ENCODE results near the gene LENEP.

Gene LENEP

GRCh38 chr1:154955718-154956543 lies 37.5 kb upstream of the LENEP start, which contains the start of gene PBXIP1:
PBXIP1 (minus strand) TSS chr1:154956099; CDS start chr1:154953721, 2,378 bp downstream.
- Mint-ChIP-seq H3K4me3 (peak within 1 kb of the TSS; percentile 99), H3K36me3 (peaks cover 1% of the 10 kb centered on the region), H3K9me3 (no peaks in the 10 kb centered on the region), H3K27ac (peak within 1 kb of the TSS; percentile 99), H3K27me3 (no peaks in the 10 kb centered on the region), H3K4me1 (peaks cover 47% of the 10 kb centered on the region)
- ATAC-seq (ENCODE audit: low read depth) (peak; percentile 59), DNase-seq (ENCODE audit: low spot score in 2 of 2) (peak; percentile 80 to 91)

DNA sequence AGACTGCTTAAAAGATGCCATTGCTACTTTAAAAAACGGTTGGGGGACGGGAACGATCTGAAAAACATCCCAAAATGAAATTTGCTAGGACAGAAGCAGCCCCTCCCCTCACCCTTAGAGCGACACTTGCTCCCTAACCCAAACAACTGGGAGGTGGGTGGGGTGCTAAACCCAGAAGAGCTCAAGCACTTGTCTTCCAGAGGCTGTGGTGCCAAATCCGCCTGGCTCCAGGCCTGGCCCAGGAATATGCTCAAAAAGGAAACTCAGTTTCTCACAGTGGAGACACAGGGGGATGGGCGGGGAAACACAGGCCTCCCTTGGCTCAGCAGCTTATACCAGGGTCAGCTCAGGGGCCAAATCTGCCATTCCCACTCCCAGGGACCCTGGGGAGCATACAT lies 36.8 kb upstream of the LENEP start:
- Mint-ChIP-seq H3K4me1 (peaks cover 50% of the 10 kb centered on the region), H3K27me3 (no peaks in the 10 kb centered on the region), H3K9me3 (no peaks in the 10 kb centered on the region), H3K4me3 (peak overlapping the region; percentile 99), H3K27ac (peak overlapping the region; percentile 99), H3K36me3 (peaks cover 1% of the 10 kb centered on the region)
- DNase-seq (ENCODE audit: low spot score in 2 of 2), result no peak
- ATAC-seq (ENCODE audit: low read depth), result no peak

- Mint-ChIP-seq H3K9me3 (no peaks in the 10 kb centered on the region), H3K27me3 (no peaks in the 10 kb centered on the region), H3K27ac (no peak overlapping the region), H3K36me3 (peaks cover 1% of the 10 kb centered on the region), H3K4me1 (peaks cover 45% of the 10 kb centered on the region), H3K4me3 (no peak overlapping the region)
- no peak for DNase-seq (ENCODE audit: low spot score in 2 of 2)
- no peak for ATAC-seq (ENCODE audit: low read depth)
Observed at GRCh38 chr1:154957091-154957657, 36.2 kb upstream of the LENEP start.

DNA sequence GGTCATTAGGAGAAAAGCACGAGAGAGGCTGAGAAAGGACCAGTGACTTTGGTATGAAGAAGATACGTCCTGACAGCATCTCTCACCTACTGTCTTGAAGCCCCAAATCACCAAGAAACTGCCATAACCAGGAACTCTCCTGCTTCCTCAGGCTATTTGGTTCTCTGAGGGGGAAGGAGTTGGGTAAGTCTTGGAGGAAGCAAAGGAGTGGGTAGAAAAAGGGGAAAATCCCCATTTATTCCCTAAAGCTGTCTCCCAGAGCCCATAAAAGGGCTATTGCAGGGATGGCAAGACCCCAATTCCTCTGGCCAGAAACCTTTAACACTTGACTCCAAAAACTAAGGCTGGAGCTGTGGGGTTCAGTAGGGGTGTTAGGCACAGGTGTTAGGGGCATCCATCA lies 35.4 kb upstream of the LENEP start:
- no peak for DNase-seq (ENCODE audit: low spot score in 2 of 2)
- H3K4me3 Mint-ChIP-seq, result no peak overlapping the region
- no peak for ATAC-seq (ENCODE audit: low read depth)
- no peak overlapping the region for H3K27ac Mint-ChIP-seq
- peaks cover 1% of the 10 kb centered on the region for H3K36me3 Mint-ChIP-seq
- no peaks in the 10 kb centered on the region for H3K27me3 Mint-ChIP-seq
- H3K4me1 Mint-ChIP-seq, result peaks cover 36% of the 10 kb centered on the region
- no peaks in the 10 kb centered on the region for H3K9me3 Mint-ChIP-seq

DNA sequence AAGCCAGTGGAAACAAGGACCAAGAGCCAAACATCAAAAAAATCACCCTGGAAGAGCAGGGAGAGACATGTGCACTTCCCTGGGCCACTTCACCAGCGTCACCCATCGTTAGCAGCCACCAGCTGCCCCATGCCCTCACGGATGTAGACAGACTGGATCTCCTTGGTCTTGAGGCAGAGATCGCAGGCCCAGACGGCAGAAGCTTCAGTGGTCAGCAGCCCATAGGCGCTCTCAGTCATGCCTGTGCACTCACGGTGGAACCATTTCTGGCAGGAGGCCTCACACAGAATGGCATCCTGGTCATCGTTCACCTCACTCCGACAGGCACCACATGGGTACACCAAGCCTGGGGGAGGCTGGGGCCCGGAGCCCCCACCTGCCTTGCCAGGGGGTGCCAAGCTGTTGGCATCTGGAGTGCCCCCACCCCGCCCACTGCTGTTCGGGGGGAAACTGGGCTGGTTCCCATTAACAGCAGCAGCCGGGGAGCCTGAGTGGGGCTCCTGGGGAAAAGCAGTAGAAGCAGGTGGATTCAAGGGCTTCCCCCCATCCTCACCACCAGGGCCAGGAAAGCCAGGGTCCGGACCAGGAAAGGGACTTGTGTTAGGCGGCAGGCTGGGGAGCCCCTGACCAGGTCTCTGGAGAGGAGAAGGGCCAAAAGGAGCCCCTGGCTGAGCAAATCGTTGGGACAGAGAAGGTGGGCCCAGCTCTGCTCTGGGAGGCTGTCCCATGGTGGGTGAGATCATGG lies 34.5 kb upstream of the LENEP start:
- no peak overlapping the region for H3K27ac Mint-ChIP-seq
- ATAC-seq (ENCODE audit: low read depth) (no peak), DNase-seq (ENCODE audit: low spot score in 2 of 2) (no peak)
- no peaks in the 10 kb centered on the region for H3K27me3 Mint-ChIP-seq
- H3K36me3 Mint-ChIP-seq, result peaks cover 5% of the 10 kb centered on the region
- peak overlapping the region; percentile 44 for H3K4me3 Mint-ChIP-seq
- peaks cover 34% of the 10 kb centered on the region for H3K4me1 Mint-ChIP-seq
- H3K9me3 Mint-ChIP-seq, result no peaks in the 10 kb centered on the region

DNA sequence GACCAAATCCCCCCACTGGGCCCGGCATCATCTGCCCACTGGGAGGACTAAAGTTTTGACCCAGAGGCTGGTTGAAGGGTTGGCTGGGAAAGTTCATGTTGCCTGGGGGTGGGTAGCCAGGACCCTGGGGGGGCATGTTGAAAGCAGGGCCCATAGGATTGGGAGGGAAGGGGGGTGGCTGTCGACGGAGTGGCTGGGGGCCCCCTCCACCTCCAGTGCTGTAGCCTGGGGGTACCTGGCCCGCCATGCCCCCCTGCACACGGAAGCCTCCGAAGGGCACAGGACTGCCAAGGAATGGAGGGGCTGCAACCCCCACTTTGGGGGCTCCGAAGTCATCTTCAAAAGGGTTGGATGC lies 34.0 kb upstream of the LENEP start:
- DNase-seq (ENCODE audit: low spot score in 2 of 2), result no peak
- Mint-ChIP-seq H3K9me3 (no peaks in the 10 kb centered on the region), H3K27me3 (no peaks in the 10 kb centered on the region), H3K36me3 (peaks cover 7% of the 10 kb centered on the region), H3K27ac (no peak overlapping the region), H3K4me3 (peak overlapping the region; percentile 44), H3K4me1 (peaks cover 30% of the 10 kb centered on the region)
- no peak for ATAC-seq (ENCODE audit: low read depth)

DNA sequence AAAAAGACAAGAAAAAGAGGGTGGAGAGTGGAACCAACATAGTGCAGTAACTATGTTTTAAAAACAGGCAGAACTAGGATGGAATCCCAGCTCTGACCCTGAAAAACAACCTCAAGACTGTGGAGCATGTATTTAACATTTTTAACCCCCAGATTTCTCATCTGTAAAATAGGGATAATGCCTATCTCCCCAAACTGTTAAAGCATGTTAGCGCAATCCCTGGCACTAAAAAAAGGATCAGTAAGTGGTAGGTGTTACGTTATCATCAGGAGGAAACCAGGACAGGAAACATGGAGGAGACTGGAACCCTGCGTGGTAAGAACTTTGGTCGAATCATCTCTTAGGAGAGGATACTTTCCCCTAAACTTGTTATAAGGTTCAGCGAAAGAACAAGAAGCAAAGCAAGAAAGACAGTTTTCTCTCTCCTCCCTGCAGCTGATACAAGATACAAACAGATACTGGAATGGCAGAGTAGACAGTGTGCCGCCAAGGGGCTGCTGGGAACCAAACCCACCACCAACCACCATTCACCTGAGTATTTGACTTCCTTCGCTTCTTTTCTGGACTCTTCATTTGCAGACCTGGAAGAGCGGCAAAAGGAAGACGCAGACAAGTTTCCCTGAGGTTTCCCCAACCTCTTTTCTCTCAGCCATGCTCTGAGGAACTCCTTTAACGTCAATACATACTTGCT lies 32.8 kb upstream of the LENEP start:
- DNase-seq (ENCODE audit: low spot score in 2 of 2) (no peak), ATAC-seq (ENCODE audit: low read depth) (no peak)
- Mint-ChIP-seq H3K27me3 (no peaks in the 10 kb centered on the region), H3K9me3 (no peaks in the 10 kb centered on the region), H3K4me3 (peak overlapping the region; percentile 87), H3K36me3 (peaks cover 9% of the 10 kb centered on the region), H3K4me1 (peaks cover 22% of the 10 kb centered on the region), H3K27ac (peak overlapping the region; percentile 81)

DNA sequence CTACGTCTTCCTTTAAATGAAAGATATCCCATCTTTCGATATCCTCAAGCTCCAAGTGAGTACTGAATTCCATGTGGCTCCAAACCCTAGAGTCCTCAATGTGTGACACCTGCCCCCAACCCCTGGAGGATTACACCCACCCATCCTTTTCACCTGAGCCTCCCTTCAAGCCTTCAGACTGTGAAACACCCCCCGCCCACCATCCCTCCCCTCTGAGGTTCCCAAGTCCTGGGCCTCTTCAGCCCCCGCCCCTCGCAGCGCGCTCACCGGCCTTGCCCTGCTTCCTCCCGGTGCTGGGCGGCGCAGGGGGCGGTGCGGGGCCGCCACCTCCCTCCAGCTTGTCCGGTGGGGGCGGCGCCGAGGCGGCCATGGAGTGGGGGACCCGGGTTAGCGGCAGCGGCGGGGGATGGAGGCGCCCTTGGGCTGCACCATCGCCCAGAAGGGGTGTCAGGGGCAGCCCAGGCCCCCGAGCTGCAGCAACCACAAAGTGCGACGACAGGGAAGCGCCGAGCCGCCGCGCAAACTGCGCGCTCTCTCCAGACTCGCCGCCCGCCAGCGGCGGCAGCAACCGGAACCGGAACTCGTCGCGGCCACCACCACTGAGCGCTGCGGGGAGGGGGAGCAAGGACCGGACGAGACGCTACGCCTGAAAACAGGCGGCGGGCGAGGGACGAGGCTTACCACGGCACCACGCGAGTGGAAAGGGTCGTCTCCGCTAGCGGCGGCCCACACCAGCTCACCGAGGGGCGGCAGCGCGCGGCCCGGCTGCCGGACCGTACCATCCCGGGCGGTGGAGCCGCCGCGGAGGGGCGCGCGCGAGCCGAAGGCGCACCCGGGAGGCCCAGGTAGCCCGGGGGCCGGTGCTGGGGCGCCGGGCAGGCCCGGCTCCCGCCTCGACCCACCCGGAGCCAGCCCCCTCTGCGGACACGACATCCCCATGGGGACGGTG lies 31.9 kb upstream of the LENEP start, which contains the start of gene PYGO2:
Gene PYGO2, minus strand, starts transcription at position 576 of the 949 bp plus-strand sequence. Its CDS starts 206 bp downstream, at position 370.
- Mint-ChIP-seq H3K36me3 (peaks cover 10% of the 10 kb centered on the region), H3K27me3 (no peaks in the 10 kb centered on the region), H3K4me1 (peaks cover 15% of the 10 kb centered on the region), H3K27ac (peak within 1 kb of the TSS; percentile 81), H3K4me3 (peak within 1 kb of the TSS; percentile 87), H3K9me3 (no peaks in the 10 kb centered on the region)
- peak; percentile 79 for ATAC-seq (ENCODE audit: low read depth)
- peak; percentile 74 to 90 for DNase-seq (ENCODE audit: low spot score in 2 of 2)

- Mint-ChIP-seq H3K27ac (peak overlapping the region; percentile 81), H3K4me1 (peaks cover 15% of the 10 kb centered on the region), H3K4me3 (peak overlapping the region; percentile 83), H3K27me3 (no peaks in the 10 kb centered on the region), H3K36me3 (peaks cover 12% of the 10 kb centered on the region), H3K9me3 (no peaks in the 10 kb centered on the region)
- ATAC-seq (ENCODE audit: low read depth), result peak; percentile 20
- DNase-seq (ENCODE audit: low spot score in 2 of 2), result no peak
Observed at GRCh38 chr1:154962156-154962749, 31.1 kb upstream of the LENEP start.

GRCh38 chr1:154962795-154963330 lies 30.5 kb upstream of the LENEP start:
- Mint-ChIP-seq H3K27me3 (no peaks in the 10 kb centered on the region), H3K4me1 (peaks cover 15% of the 10 kb centered on the region), H3K36me3 (peaks cover 13% of the 10 kb centered on the region), H3K27ac (peak overlapping the region; percentile 81), H3K4me3 (peak overlapping the region; percentile 41), H3K9me3 (no peaks in the 10 kb centered on the region)
- ATAC-seq (ENCODE audit: low read depth) (no peak), DNase-seq (ENCODE audit: low spot score in 2 of 2) (no peak)

DNA sequence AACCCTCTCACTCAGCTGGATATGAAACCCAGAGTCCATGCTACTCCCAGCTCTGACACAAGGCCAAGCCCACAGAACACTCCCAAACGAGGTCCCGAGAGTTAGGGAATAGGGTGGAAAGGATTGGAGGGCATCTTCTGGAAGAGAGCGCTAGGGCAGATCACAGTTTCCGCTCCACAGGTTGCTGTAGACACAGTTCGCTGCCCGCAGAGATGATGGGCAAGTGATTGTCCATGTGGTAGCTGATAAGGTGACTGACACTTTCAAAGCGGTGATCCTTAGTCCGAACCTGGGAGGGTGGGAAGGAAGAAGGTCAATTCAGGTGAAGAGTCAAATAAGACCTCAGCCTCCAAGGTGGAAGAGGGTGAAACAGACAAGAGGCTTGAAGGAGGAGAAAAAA lies 29.7 kb upstream of the LENEP start:
- H3K27ac Mint-ChIP-seq, result no peak overlapping the region
- DNase-seq (ENCODE audit: low spot score in 2 of 2) (no peak), ATAC-seq (ENCODE audit: low read depth) (no peak)
- no peaks in the 10 kb centered on the region for H3K27me3 Mint-ChIP-seq
- peaks cover 15% of the 10 kb centered on the region for H3K4me1 Mint-ChIP-seq
- peaks cover 17% of the 10 kb centered on the region for H3K36me3 Mint-ChIP-seq
- no peak overlapping the region for H3K4me3 Mint-ChIP-seq
- H3K9me3 Mint-ChIP-seq, result no peaks in the 10 kb centered on the region

DNA sequence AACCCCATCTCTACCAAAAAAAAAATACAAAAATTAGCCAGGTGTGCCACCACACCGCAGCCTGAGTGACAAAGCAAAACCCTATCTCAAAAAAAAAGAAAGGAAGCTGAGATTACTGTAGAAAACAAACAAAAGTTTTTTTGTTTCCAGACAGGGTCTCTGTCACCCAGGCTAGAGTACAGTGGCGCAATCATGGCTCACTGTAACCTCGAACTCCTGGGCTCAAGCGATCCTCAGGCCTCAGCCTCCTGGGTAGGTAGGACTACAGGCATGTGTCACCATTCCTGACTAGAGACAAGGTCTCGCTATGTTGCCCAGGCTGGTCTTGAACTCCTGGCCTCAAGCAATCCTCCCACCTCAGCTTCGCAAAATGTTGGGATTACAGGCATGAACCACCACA lies 29.0 kb upstream of the LENEP start:
- H3K4me1 Mint-ChIP-seq, result peaks cover 16% of the 10 kb centered on the region
- H3K4me3 Mint-ChIP-seq, result no peak overlapping the region
- H3K36me3 Mint-ChIP-seq, result peaks cover 19% of the 10 kb centered on the region
- H3K9me3 Mint-ChIP-seq, result no peaks in the 10 kb centered on the region
- H3K27me3 Mint-ChIP-seq, result no peaks in the 10 kb centered on the region
- H3K27ac Mint-ChIP-seq, result no peak overlapping the region
- ATAC-seq (ENCODE audit: low read depth) (no peak), DNase-seq (ENCODE audit: low spot score in 2 of 2) (no peak)
